ENCODE measurements around the gene PLEKHO2.
"Not testable (repeated sequence)": the region's sequence is repeated elsewhere in the genome, so short reads cannot be mapped to it uniquely, and the experiment has no call there.

The PLEKHO2 gene

GRCh38 chr15:64841344-64842095, at the start of gene PLEKHO2:
Gene PLEKHO2, plus strand, starts transcription at chr15:64841915. Its CDS starts 102 bp downstream, at chr15:64842017.
- DNase-seq = peak; percentile 57

GRCh38 chr15:64792282-64792681, 49.4 kb upstream of the PLEKHO2 start:
- DNase-seq = no peak

GRCh38 chr15:64795299-64795698, 46.4 kb upstream of the PLEKHO2 start:
- DNase-seq = not testable (repeated sequence)

- DNase-seq = not testable (repeated sequence)
Measured at GRCh38 chr15:64795921-64796320, 45.8 kb upstream of the PLEKHO2 start.

- not testable (repeated sequence) for DNase-seq
Measured at GRCh38 chr15:64798905-64799304, 42.8 kb upstream of the PLEKHO2 start.

- DNase-seq = no peak
Measured at GRCh38 chr15:64800476-64800875, 41.2 kb upstream of the PLEKHO2 start.

- no peak for DNase-seq
Measured at GRCh38 chr15:64803526-64803925, 38.2 kb upstream of the PLEKHO2 start.

GRCh38 chr15:64804619-64805018, 37.1 kb upstream of the PLEKHO2 start:
- DNase-seq = no peak

- no peak for DNase-seq
Measured at GRCh38 chr15:64806509-64806908, 35.2 kb upstream of the PLEKHO2 start.

GRCh38 chr15:64807051-64807749, 34.5 kb upstream of the PLEKHO2 start:
- no peak for DNase-seq

- no peak for DNase-seq
Measured at GRCh38 chr15:64807751-64808222, 33.9 kb upstream of the PLEKHO2 start.

GRCh38 chr15:64808785-64809453, 32.8 kb upstream of the PLEKHO2 start:
- no peak for DNase-seq

GRCh38 chr15:64809649-64810496, 31.8 kb upstream of the PLEKHO2 start:
- DNase-seq = peak; percentile 17

GRCh38 chr15:64810497-64811326, 31.0 kb upstream of the PLEKHO2 start:
- DNase-seq = no peak

GRCh38 chr15:64813075-64813474, 28.6 kb upstream of the PLEKHO2 start:
- no peak for DNase-seq

GRCh38 chr15:64814283-64814682, 27.4 kb upstream of the PLEKHO2 start:
- DNase-seq = not testable (repeated sequence)

GRCh38 chr15:64814965-64815364, 26.8 kb upstream of the PLEKHO2 start:
- not testable (repeated sequence) for DNase-seq

- DNase-seq = no peak
Measured at GRCh38 chr15:64816452-64816851, 25.3 kb upstream of the PLEKHO2 start.

GRCh38 chr15:64824929-64825430, 16.7 kb upstream of the PLEKHO2 start:
- DNase-seq = no peak

GRCh38 chr15:64825431-64826294, 16.1 kb upstream of the PLEKHO2 start, which contains the start of gene PIF1:
Gene PIF1, minus strand, starts transcription at chr15:64825647. Its CDS starts 1,312 bp downstream, at chr15:64824335.
- DNase-seq = peak; percentile 89

Data from DMS79 treated with DMSO at 0.1 percent for 48 hours (cell line).